ENCODE data around the gene HCLS1.

DNA sequence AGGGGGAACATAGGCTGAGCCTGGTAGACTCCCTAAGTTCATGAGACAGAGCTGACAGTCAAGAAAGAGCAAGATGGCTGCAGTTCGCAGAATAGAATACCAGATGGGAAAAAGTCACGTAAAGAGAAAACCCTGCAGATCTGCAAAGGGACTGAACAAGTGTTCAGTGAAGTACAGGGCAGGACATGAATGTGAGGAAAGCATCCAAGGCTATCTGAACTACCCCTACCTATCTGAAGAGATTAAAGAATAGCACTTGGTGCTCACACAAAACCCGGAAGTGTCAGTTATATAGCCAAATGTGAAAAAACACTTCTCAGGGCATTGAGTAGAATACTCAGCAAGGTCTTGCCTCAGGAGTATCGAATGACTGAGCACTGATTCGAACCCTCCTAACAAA lies 44.8 kb upstream of the HCLS1 start:
- no peak for TF ChIP-seq POLR2A (IDR thresholded peaks at IDR 0.05)
- TF ChIP-seq, protein P1, sequence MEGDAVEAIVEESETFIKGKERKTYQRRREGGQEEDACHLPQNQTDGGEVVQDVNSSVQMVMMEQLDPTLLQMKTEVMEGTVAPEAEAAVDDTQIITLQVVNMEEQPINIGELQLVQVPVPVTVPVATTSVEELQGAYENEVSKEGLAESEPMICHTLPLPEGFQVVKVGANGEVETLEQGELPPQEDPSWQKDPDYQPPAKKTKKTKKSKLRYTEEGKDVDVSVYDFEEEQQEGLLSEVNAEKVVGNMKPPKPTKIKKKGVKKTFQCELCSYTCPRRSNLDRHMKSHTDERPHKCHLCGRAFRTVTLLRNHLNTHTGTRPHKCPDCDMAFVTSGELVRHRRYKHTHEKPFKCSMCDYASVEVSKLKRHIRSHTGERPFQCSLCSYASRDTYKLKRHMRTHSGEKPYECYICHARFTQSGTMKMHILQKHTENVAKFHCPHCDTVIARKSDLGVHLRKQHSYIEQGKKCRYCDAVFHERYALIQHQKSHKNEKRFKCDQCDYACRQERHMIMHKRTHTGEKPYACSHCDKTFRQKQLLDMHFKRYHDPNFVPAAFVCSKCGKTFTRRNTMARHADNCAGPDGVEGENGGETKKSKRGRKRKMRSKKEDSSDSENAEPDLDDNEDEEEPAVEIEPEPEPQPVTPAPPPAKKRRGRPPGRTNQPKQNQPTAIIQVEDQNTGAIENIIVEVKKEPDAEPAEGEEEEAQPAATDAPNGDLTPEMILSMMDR (IDR thresholded peaks at IDR 0.05) = no peak

Measured in tibial nerve (tissue), 3 donors.